Psoas muscle (tissue), 8 donors: ENCODE measurements around the gene HOXB5. TPM values are rescaled to one million over a fixed set of nuclear protein-coding genes. Genes with fewer than 3 reads are reported as not detected.

ENCODE experiments used
- ATAC-seq, 4 donors: fragments of 200-7000 bp; cut with Tn5 transposase; one replicate each; pipeline ENCODE4 v1.9.1; 2020; ENCODE audit warnings: moderate library complexity in 3 of 4, mild to moderate bottlenecking in 2 of 4
- DNase-seq, 2 donors: peaks; one replicate each; pipeline ENCODE4 v3.0.0-alpha.2; 2020
- H3K27ac ChIP-seq: fragments of 200-600 bp; one replicate; pipeline ENCODE4 v1.8.0; 2022
- H3K27me3 ChIP-seq, 3 donors: fragments of 200-600 bp in 1 of 3; one replicate each; pipeline versions ENCODE4 v1.6.1 to v1.8.0; 2013 to 2022; ENCODE audit warnings: low read length in 2 of 3, mild to moderate bottlenecking in 2 of 3, moderate library complexity in 1 of 3; ENCODE audit not compliant: insufficient read depth in 3 of 3
- H3K36me3 ChIP-seq, 2 donors: fragments of 200-600 bp in 1 of 2; one replicate each; pipeline versions ENCODE4 v1.6.1 to v1.8.0; 2013 to 2022; ENCODE audit warnings: low read depth in 1 of 2, mild to moderate bottlenecking in 1 of 2, moderate library complexity in 1 of 2; ENCODE audit not compliant: insufficient read depth in 1 of 2
- H3K4me1 ChIP-seq: fragments of 200-600 bp; one replicate; pipeline ENCODE4 v1.8.0; 2022
- H3K4me3 ChIP-seq: fragments of 200-600 bp; one replicate; pipeline ENCODE4 v1.8.0; 2022; ENCODE audit warnings: mild to moderate bottlenecking
- H3K9me3 ChIP-seq: fragments of 200-600 bp; one replicate; pipeline ENCODE4 v1.8.0; 2022
- WGBS, 3 donors: extraction: QIAGEN DNeasy Blood & Tissue Kit; methylation state at CpG; one replicate each; pipeline versions ENCODE4 v1.1.6 to v1.1.7; 2013; 5-methylcytosine and 5-hydroxymethylcytosine counted together
- intact Hi-C, 2 donors: fragments of 100-400 bp; cut with DNase I; formaldehyde crosslinking; loops; one replicate each; pipeline versions ENCODE4 v1.11.0 to v1.14.2; 2022
- polyA plus RNA-seq, 3 donors: library from polyadenylated mRNA; stranded (reverse); fragments of 200-250 nt; gene quantifications; one replicate each; pipeline ENCODE4 v1.2.3, GENCODE V29; 2013
- total RNA-seq, 4 donors: library from RNA; stranded (reverse); fragmentation: NEBNext Ultra II Directional in 2 of 4; extraction: Animal tissue kit (Norgen Biotek cat#: 25700) in 2 of 4; gene quantifications; one replicate each; pipeline versions ENCODE4 v1.2.1 to v1.2.4, GENCODE V29; 2021 to 2023
- TF ChIP-seq, protein P1 (sequence below): fragments of 200-600 bp; IDR thresholded peaks from one replicate; pipeline ENCODE4 v1.8.0; 2022; ENCODE audit warnings: antibody characterized with exemption
- donor health status: healthy with polysubstance abuse.
- donor health status: DM: no; HTN: no; CAD: no; lungs with moderate emphysema.
- donor health status: Bipolar disorder and iron deficiency.
- donor health status: healthy.
- donor health status: DM: yes; HTN: yes; CAD: no.
- donor health status: DM: no; HTN: no; CAD: no.
- donor health status: DM: no; HTN: no; CAD: no.
- donor health status: DM: yes; HTN: yes; CAD: no.

Gene HOXB5
- total and polyA plus RNA-seq, 7 donors, result 0.03 to 0.71 (median 0.20) TPM; not detected in 1

DNA sequence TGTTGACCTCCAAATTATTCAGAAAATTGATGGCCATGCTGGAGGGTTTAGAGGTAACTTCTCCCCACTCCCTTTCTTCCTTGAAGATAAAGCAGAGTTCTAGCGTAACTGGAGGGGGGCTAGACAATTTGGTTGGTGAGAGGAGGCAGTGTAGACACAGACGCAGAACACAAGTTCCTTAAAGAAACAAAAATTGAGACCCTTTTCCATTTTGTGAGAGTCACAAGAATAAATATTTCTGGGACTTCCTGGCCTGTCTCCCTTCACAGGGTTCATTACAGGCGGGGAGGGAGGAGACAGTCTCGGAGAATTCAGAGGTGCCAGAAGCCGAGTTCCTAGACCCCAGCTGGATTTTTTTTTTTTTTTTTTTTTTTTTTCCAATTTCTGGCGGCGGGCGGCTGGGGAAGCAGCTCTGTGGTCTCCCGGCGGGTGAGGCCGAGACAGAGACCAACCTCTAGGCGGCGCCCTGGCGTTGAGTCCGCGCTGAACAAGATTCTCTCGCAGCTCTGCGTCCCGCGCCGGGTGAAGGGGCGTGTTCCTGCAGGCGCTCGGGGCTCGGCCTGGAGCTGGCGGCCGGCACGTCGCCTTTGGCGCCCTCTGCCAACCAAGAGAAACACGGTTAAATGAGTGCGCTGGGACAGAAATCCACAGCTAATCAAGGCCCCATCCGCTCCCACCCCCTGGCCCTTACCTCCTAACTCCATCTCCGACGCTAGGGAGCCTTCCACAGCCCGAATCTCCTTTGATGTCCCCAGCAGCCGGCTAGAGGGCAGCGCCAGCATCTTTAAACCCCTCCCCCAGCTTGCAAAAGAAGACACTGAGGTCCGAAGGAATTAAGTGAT is 42.8 kb upstream of the HOXB5 start:
- Histone ChIP-seq H3K4me3 (no peak overlapping the region), H3K27me3 (peaks cover 14 to 100% (median 44%) of the 10 kb centered on the region in 3 donors), H3K9me3 (no peaks in the 10 kb centered on the region), H3K4me1 (no peaks in the 10 kb centered on the region), H3K36me3 (no peaks in the 10 kb centered on the region), H3K27ac (no peak overlapping the region)
- peak; percentile 56 to 73 (median 66) for ATAC-seq
- TF ChIP-seq, protein P1, sequence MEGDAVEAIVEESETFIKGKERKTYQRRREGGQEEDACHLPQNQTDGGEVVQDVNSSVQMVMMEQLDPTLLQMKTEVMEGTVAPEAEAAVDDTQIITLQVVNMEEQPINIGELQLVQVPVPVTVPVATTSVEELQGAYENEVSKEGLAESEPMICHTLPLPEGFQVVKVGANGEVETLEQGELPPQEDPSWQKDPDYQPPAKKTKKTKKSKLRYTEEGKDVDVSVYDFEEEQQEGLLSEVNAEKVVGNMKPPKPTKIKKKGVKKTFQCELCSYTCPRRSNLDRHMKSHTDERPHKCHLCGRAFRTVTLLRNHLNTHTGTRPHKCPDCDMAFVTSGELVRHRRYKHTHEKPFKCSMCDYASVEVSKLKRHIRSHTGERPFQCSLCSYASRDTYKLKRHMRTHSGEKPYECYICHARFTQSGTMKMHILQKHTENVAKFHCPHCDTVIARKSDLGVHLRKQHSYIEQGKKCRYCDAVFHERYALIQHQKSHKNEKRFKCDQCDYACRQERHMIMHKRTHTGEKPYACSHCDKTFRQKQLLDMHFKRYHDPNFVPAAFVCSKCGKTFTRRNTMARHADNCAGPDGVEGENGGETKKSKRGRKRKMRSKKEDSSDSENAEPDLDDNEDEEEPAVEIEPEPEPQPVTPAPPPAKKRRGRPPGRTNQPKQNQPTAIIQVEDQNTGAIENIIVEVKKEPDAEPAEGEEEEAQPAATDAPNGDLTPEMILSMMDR, result peak; percentile 51
- peak; percentile 72 to 80 for DNase-seq
- intact Hi-C loops, result no loop called here
- 4 to 7% (median 6%) methylated on average over 38 to 39 of the region's 39 CpGs for WGBS, 3 donors

DNA sequence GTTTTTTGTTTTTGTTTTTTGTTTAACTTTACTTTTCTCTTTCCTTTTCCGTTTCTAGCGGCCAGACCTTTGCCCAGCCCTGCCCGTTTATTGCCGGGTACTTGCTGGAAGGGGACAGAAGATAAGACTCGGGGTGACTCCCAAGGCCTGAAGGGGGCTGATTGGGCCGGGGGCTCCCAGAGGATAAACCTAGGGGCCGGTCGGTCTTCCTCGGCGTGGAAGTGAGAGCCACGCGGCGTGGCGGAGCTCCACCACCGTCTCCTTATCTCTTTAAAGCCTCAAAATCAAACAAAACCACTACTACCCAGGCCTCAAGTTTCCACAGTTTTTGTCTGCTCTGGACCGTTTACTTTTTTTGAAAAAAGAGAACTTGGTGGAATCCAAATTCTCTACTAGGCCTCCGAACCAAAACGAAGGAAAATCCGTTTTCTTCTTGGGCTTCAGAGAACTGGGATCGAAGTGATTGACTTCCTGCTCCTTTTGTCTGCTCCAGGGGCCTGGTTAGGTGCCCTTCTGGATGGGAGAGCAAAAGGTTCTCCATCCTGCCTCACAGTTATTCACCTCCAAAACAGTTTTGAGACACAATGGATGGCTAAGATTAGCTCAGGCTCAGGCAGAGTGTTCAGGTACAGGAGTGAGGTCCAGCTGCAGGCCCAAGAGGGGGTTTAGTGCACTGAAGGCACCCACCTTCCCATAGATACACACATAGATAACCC is 41.1 kb upstream of the HOXB5 start:
- Histone ChIP-seq H3K9me3 (no peaks in the 10 kb centered on the region), H3K27ac (no peak overlapping the region), H3K27me3 (peaks cover 14 to 99% (median 47%) of the 10 kb centered on the region in 3 donors), H3K4me3 (no peak overlapping the region), H3K36me3 (no peaks in the 10 kb centered on the region), H3K4me1 (no peaks in the 10 kb centered on the region)
- TF ChIP-seq, protein P1, result no peak
- WGBS, 3 donors, result 54 to 59% (median 55%) methylated on average over 20 of the region's 20 CpGs
- intact Hi-C loops, result no loop called here
- ATAC-seq (no peak), DNase-seq (no peak)

DNA sequence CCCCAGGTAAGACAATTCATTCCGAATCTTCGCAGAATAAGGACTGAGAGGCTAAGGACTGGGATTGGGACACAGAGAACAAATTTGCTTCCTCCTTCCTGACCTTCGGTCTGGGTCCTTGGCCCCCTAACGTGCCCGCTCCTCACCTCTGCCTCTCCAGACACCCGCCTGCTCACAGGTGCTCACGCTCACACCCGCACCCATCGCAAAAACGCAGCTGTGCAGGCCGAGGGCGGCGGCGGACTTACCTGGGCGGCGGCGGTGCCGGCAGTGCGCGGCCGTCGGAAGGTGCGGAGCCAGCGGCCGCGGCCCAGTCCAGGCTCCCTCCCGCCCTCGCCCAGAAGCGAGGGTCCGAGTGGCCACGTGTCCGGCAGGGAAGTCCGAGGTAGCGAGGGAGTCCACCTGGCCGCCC is 39.7 kb upstream of the HOXB5 start:
- H3K27me3 ChIP-seq, result peaks cover 14 to 99% (median 57%) of the 10 kb centered on the region in 3 donors
- H3K4me3 ChIP-seq, result no peak overlapping the region
- no peaks in the 10 kb centered on the region for H3K36me3 ChIP-seq
- DNase-seq (no peak), ATAC-seq (no peak)
- intact Hi-C loops, result no loop called here
- 18 to 27% (median 26%) methylated on average over 34 to 35 of the region's 35 CpGs for WGBS, 3 donors
- H3K4me1 ChIP-seq, result no peaks in the 10 kb centered on the region
- TF ChIP-seq, protein P1, result no peak
- H3K9me3 ChIP-seq, result no peaks in the 10 kb centered on the region
- no peak overlapping the region for H3K27ac ChIP-seq

DNA sequence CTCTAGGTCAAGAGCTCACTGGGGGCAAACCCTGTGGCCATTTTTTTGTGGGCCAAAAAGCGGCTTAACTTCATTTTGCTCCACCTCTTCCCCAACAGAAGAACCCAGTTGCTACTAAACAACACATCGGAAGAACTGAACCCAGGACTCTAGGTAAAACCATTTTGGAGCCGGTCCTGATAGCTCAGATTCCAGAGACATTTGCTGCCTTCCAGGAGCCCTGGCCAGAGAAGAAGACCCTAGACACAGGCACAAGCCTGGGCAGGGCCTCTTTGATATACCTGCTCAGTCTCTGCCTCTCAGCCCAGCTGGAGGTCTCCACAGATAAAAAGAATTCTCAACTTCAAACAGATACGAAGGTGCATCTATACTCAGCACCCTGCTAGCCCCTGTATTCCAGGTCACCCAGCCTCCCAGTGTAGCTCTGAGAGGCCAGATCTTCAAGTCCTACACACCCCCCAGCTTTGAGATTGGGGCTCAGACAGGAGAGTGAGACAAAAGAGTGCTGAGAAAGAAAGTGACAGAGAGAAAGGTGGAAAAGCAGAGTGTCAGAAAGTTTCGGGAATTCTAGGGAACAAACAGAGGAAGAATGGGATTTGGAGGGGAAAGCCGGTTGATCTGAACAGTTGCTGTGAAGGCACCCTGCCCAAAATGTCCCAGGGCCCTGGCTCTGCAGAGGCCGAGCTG is 39.1 kb upstream of the HOXB5 start:
- Histone ChIP-seq H3K4me1 (no peaks in the 10 kb centered on the region), H3K27ac (no peak overlapping the region), H3K27me3 (peaks cover 14 to 99% (median 56%) of the 10 kb centered on the region in 3 donors), H3K36me3 (no peaks in the 10 kb centered on the region), H3K9me3 (no peaks in the 10 kb centered on the region), H3K4me3 (no peak overlapping the region)
- DNase-seq (no peak), ATAC-seq (no peak)
- TF ChIP-seq, protein P1, result no peak
- WGBS, 3 donors, result 38 to 46% (median 44%) methylated on average over 7 of the region's 7 CpGs
- intact Hi-C loops, result no loop called here
